Measurements from ENCODE around the gene CCNT1.

DNA sequence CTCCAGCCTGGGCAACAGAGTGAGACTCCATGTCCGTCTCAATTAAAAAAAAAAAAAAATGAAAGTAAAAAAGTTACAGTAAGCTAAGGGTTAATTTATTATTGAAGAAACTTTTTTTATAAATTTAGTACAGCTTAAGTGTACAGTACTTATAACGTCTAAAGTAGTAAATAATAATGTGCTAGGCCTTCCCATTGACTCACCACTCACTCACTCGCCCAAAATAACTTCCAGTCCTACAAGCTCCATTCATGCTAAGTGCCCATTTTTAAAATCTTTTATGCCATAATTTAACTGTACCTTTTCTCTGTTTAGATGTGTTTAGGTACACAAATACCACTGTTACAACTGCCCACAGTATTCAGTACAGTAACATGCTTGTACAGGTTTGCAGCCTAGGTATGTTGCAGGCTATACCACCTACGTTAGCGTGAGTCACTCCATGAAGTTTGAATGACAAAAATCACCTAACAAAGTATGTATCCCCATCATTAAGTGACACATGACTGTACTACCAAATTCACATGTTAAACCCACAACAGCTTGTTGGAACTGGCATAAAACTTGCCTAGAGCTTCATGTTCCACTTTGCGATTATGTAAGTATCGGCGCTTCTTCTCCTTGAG, 45.2 kb downstream of the CCNT1 start:
- TF ChIP-seq, protein P1, sequence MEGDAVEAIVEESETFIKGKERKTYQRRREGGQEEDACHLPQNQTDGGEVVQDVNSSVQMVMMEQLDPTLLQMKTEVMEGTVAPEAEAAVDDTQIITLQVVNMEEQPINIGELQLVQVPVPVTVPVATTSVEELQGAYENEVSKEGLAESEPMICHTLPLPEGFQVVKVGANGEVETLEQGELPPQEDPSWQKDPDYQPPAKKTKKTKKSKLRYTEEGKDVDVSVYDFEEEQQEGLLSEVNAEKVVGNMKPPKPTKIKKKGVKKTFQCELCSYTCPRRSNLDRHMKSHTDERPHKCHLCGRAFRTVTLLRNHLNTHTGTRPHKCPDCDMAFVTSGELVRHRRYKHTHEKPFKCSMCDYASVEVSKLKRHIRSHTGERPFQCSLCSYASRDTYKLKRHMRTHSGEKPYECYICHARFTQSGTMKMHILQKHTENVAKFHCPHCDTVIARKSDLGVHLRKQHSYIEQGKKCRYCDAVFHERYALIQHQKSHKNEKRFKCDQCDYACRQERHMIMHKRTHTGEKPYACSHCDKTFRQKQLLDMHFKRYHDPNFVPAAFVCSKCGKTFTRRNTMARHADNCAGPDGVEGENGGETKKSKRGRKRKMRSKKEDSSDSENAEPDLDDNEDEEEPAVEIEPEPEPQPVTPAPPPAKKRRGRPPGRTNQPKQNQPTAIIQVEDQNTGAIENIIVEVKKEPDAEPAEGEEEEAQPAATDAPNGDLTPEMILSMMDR (IDR thresholded peaks at IDR 0.05; ENCODE audit: poor library complexity, severe bottlenecking) = no peak
- TF ChIP-seq POLR2AphosphoS5 (IDR thresholded peaks at IDR 0.05) = no peak
